HG03342 (cell line): ENCODE data around the gene DEFB112.

Experiments
- ATAC-seq: cut with Tn5 transposase; IDR thresholded peaks from one replicate; pipeline ENCODE4 v1.9.1; 2021; ENCODE audit warnings: mild to moderate bottlenecking, moderate library complexity; ENCODE audit not compliant: unreplicated experiment

The DEFB112 gene

GRCh38 chr6:50003139-50003538 lies 46.6 kb downstream of the DEFB112 start:
- ATAC-seq: no peak

GRCh38 chr6:49995278-49995677 lies 54.5 kb downstream of the DEFB112 start:
- ATAC-seq: no peak
